Gastrocnemius medialis (tissue), 4 donors: ENCODE measurements around the gene STK17A. TPM values are rescaled to one million over a fixed set of nuclear protein-coding genes. Genes with fewer than 3 reads are reported as not detected.
"Not testable (repeated sequence)": the region's sequence is repeated elsewhere in the genome, so short reads cannot be mapped to it uniquely, and the experiment has no call there.

Source experiments
- ATAC-seq, 2 donors: fragments of 150-250 bp; one replicate each; pipeline ENCODE4 v1.9.1; 2016
- DNase-seq, 2 donors: peaks; one replicate each; pipeline ENCODE4 v3.0.0-alpha.2; 2019
- H3K27ac ChIP-seq, 4 donors: fragments of 200-600 bp; sonication (generic); 1 replicate in 1 of 4; 2 replicates in 3 of 4; pipeline ENCODE4 v1.5.1; 2016 to 2018; ENCODE audit warnings: mild to moderate bottlenecking in 2 of 4, moderate library complexity in 1 of 4
- H3K27me3 ChIP-seq, 3 donors: fragments of 200-600 bp; sonication (generic) in 2 of 3; 1 replicate in 1 of 3; 2 replicates in 2 of 3; pipeline versions ENCODE4 v1.5.1 to v1.6.0; 2016 to 2019; ENCODE audit warnings: mild to moderate bottlenecking in 1 of 3, moderate library complexity in 1 of 3
- H3K36me3 ChIP-seq, 2 donors: fragments of 200-600 bp; sonication (generic) in 1 of 2; one replicate each; pipeline ENCODE4 v1.5.1; 2017 to 2018
- H3K4me1 ChIP-seq, 2 donors: fragments of 200-600 bp; sonication (generic) in 1 of 2; one replicate each; pipeline ENCODE4 v1.5.1; 2016 to 2017; ENCODE audit warnings: mild to moderate bottlenecking in 2 of 2
- H3K4me3 ChIP-seq, 4 donors: fragments of 200-600 bp; sonication (generic) in 3 of 4; 1 replicate in 1 of 4; 2 replicates in 3 of 4; pipeline ENCODE4 v1.5.1; 2016 to 2019; ENCODE audit warnings: mild to moderate bottlenecking in 2 of 4
- H3K9me3 ChIP-seq, 3 donors: fragments of 200-600 bp; sonication (generic) in 2 of 3; 1 replicate in 1 of 3; 2 replicates in 2 of 3; pipeline ENCODE4 v1.5.1; 2016 to 2019
- POLR2A ChIP-seq, 2 donors: fragments of 450-650 bp; IDR thresholded peaks; one replicate each; pipeline ENCODE4 v1.6.1; 2017; ENCODE audit warnings: antibody characterized with exemption in 2 of 2, mild to moderate bottlenecking in 2 of 2, moderate library complexity in 2 of 2
- in situ Hi-C, 4 donors: fragments of 200-750 bp; cut with MboI; loops; one replicate each; pipeline versions ENCODE4 v1.15.0 to v1.8.0; 2017; ENCODE audit warnings: low sequenced_read_pairs in 4 of 4
- intact Hi-C: fragments of 100-400 bp; cut with DNase I; formaldehyde crosslinking; loops from one replicate; pipeline ENCODE4 v1.15.1; 2023; ENCODE audit warnings: low total_unique reads
- total RNA-seq, 4 donors: library from RNA; depleted of rRNA; stranded (reverse); fragments of >200 nt; gene quantifications; one replicate each; pipeline versions ENCODE4 v1.1.0 to v1.2.3, GENCODE V29; 2016
- TF ChIP-seq, protein P1 (sequence below), 5 experiments: fragments of 450-650 bp in 3 of 5; fragments of 200-600 bp in 2 of 5; sonication (generic) in 2 of 5; IDR thresholded peaks in 4 of 5; conservative IDR thresholded peaks in 1 of 5; 1 replicate in 4 of 5; 2 replicates in 1 of 5; pipeline ENCODE4 v1.5.1; 2016 to 2019; ENCODE audit warnings: antibody characterized with exemption in 5 of 5, mild to moderate bottlenecking in 3 of 5, moderate library complexity in 3 of 5

The STK17A gene
- total RNA-seq, 4 donors from 2014 or later, result 19.7 to 22.3 (median 21.4) TPM

GRCh38 chr7:43583424-43584194 is 701 bp downstream of the STK17A start:
- H3K27ac ChIP-seq, result peak overlapping the region; percentile 81 to 96 (median 94)
- peak overlapping the region; percentile 73 to 88 (median 74) for H3K4me3 ChIP-seq
- H3K27me3 ChIP-seq, result no peaks in the 10 kb centered on the region
- DNase-seq (peak; percentile 61 to 71), ATAC-seq (peak; percentile 64 to 65)
- intact Hi-C loops, result loop anchor here (1.0 to 10.0 kb wide), 3 partner anchors 65 to 649 kb away; partner anchors contain the start of genes COA1, MRPL32 and PSMA2
- TF ChIP-seq POLR2A (IDR thresholded peaks at IDR 0.05), result no peak
- TF ChIP-seq, protein P1, sequence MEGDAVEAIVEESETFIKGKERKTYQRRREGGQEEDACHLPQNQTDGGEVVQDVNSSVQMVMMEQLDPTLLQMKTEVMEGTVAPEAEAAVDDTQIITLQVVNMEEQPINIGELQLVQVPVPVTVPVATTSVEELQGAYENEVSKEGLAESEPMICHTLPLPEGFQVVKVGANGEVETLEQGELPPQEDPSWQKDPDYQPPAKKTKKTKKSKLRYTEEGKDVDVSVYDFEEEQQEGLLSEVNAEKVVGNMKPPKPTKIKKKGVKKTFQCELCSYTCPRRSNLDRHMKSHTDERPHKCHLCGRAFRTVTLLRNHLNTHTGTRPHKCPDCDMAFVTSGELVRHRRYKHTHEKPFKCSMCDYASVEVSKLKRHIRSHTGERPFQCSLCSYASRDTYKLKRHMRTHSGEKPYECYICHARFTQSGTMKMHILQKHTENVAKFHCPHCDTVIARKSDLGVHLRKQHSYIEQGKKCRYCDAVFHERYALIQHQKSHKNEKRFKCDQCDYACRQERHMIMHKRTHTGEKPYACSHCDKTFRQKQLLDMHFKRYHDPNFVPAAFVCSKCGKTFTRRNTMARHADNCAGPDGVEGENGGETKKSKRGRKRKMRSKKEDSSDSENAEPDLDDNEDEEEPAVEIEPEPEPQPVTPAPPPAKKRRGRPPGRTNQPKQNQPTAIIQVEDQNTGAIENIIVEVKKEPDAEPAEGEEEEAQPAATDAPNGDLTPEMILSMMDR (IDR thresholded peaks at IDR 0.05 in 4 of 5, conservative IDR thresholded peaks at IDR 0.05 in 1 of 5), result peak in 3 of 5 experiments; percentile 21 to 30 (median 23)
- peaks cover 14 to 21% of the 10 kb centered on the region in 2 donors for H3K4me1 ChIP-seq
- no peaks in the 10 kb centered on the region for H3K36me3 ChIP-seq
- in situ Hi-C loops, result loop anchor here (5.0 to 25.0 kb wide), 6 partner anchors 111 to 254 kb away; no protein-coding TSS in a partner anchor
- H3K9me3 ChIP-seq, result no peaks in the 10 kb centered on the region

GRCh38 chr7:43584195-43584586 is 1.3 kb downstream of the STK17A start:
- peak overlapping the region; percentile 73 to 88 (median 74) for H3K4me3 ChIP-seq
- no peaks in the 10 kb centered on the region for H3K36me3 ChIP-seq
- H3K9me3 ChIP-seq, result no peaks in the 10 kb centered on the region
- ATAC-seq (peak; percentile 21 to 25), DNase-seq (peak; percentile 6 to 35)
- H3K4me1 ChIP-seq, result peaks cover 14 to 21% of the 10 kb centered on the region in 2 donors
- intact Hi-C loops, result loop anchor here (10.0 kb wide), 1 partner anchor 649 kb away; the partner anchor contains the start of genes MRPL32 and PSMA2
- in situ Hi-C loops, result loop anchor here (5.0 to 25.0 kb wide), 6 partner anchors 111 to 253 kb away; no protein-coding TSS in a partner anchor
- H3K27me3 ChIP-seq, result no peaks in the 10 kb centered on the region
- H3K27ac ChIP-seq, result peak overlapping the region; percentile 81 to 96 (median 94)
- TF ChIP-seq, protein P1 (IDR thresholded peaks at IDR 0.05 in 4 of 5, conservative IDR thresholded peaks at IDR 0.05 in 1 of 5), result no peak
- no peak for TF ChIP-seq POLR2A (IDR thresholded peaks at IDR 0.05)

- ATAC-seq, H3K27me3 ChIP-seq, DNase-seq, H3K36me3 ChIP-seq, H3K9me3 ChIP-seq: not testable (repeated sequence)
- Histone ChIP-seq H3K27ac (peak overlapping the region; percentile 81 to 96 (median 94)), H3K4me3 (peak overlapping the region in 2 of 4 donors; percentile 74), H3K4me1 (peaks cover 14 to 21% of the 10 kb centered on the region in 2 donors)
- intact Hi-C loops (loop anchor here (10.0 kb wide), 1 partner anchor 650 kb away; the partner anchor contains the start of genes MRPL32 and PSMA2), in situ Hi-C loops (loop anchor here (5.0 to 25.0 kb wide), 6 partner anchors 110 to 253 kb away; no protein-coding TSS in a partner anchor)
These were observed 1.8 kb downstream of the STK17A start for GRCh38 chr7:43584733-43585132.

- no peak for ATAC-seq
- no peak overlapping the region for H3K27ac ChIP-seq
- H3K4me1 ChIP-seq, result peaks cover 14 to 21% of the 10 kb centered on the region in 2 donors
- H3K27me3 ChIP-seq, result no peaks in the 10 kb centered on the region
- H3K4me3 ChIP-seq, result no peak overlapping the region
- no peaks in the 10 kb centered on the region for H3K36me3 ChIP-seq
- no peak for DNase-seq
- H3K9me3 ChIP-seq, result no peaks in the 10 kb centered on the region
- in situ Hi-C loops (loop anchor here (10.0 to 25.0 kb wide), 3 partner anchors 109 to 252 kb away; no protein-coding TSS in a partner anchor), intact Hi-C loops (loop anchor here (10.0 kb wide), 1 partner anchor 651 kb away; the partner anchor contains the start of genes MRPL32 and PSMA2)
- no peak for TF ChIP-seq POLR2A (IDR thresholded peaks at IDR 0.05)
- TF ChIP-seq, protein P1 (IDR thresholded peaks at IDR 0.05 in 4 of 5, conservative IDR thresholded peaks at IDR 0.05 in 1 of 5), result no peak
These were observed 2.7 kb downstream of the STK17A start for GRCh38 chr7:43585562-43585961.
